GM13976 (cell line): ENCODE measurements around the gene ADCY2.

Source experiments
- DNase-seq: peaks from one replicate; pipeline ENCODE4 v3.0.0; 2012; ENCODE audit warnings: low spot score
- CTCF ChIP-seq: IDR thresholded peaks from 2 replicates; pipeline ENCODE4 v1.5.1; 2012; ENCODE audit warnings: borderline replicate concordance, mild to moderate bottlenecking; ENCODE audit not compliant: insufficient read depth; ENCODE audit errors: extremely low read depth, missing control alignments, control extremely low read depth
- in situ Hi-C: fragments of 300-500 bp; cut with MboI; formaldehyde crosslinking; loops from one replicate; pipeline ENCODE4 v1.12.0; 2022; ENCODE audit warnings: low sequenced_read_pairs, mixed read lengths, inconsistent platforms; ENCODE audit not compliant: unreplicated experiment

ADCY2 gene

GRCh38 chr5:7664208-7664607 is 268.3 kb downstream of the ADCY2 start:
- no peak for TF ChIP-seq CTCF
- no peak for DNase-seq
- in situ Hi-C loops = no loop called here

- DNase-seq = no peak
- in situ Hi-C loops = no loop called here
- no peak for TF ChIP-seq CTCF
These were observed 271.4 kb downstream of the ADCY2 start for GRCh38 chr5:7667216-7667767.

GRCh38 chr5:7668161-7668560 is 272.2 kb downstream of the ADCY2 start:
- in situ Hi-C loops = no loop called here
- no peak for TF ChIP-seq CTCF
- DNase-seq = no peak

- no peak for TF ChIP-seq CTCF
- DNase-seq = no peak
- in situ Hi-C loops = no loop called here
These were observed 272.7 kb downstream of the ADCY2 start for GRCh38 chr5:7668627-7669026.

- no peak for TF ChIP-seq CTCF
- in situ Hi-C loops = no loop called here
- DNase-seq = no peak
These were observed 275.5 kb downstream of the ADCY2 start for GRCh38 chr5:7671381-7671993.

- DNase-seq = no peak
- in situ Hi-C loops = no loop called here
- TF ChIP-seq CTCF = no peak
These were observed 277.7 kb downstream of the ADCY2 start for GRCh38 chr5:7673658-7674057.
